ENCODE measurements around the gene EFCAB12. TPM values are rescaled to one million over a fixed set of nuclear protein-coding genes. Genes with fewer than 3 reads are reported as not detected.

EFCAB12 gene
- total RNA-seq, 1 experiment from 2014 or later = 2.2 TPM

- no peaks in the 10 kb centered on the region for H3K9me3 ChIP-seq (ENCODE audit: insufficient read depth, low read depth)
- H3K27ac ChIP-seq = no peak overlapping the region
- POLR2A ChIA-PET (ENCODE audit: unreplicated experiment) = interaction anchor here (0.5 to 0.9 kb wide), 6 partner anchors 9 to 711 kb away, joined by 3 to 5 read pairs (median 3); no protein-coding TSS in a partner anchor
- peaks cover 9% of the 10 kb centered on the region for H3K36me3 ChIP-seq (ENCODE audit: low read depth)
- H2AFZ ChIP-seq = no peak overlapping the region
- H3K27me3 ChIP-seq (ENCODE audit: insufficient read depth, low read depth) = no peaks in the 10 kb centered on the region
- no peak for TF ChIP-seq EZH2 (IDR thresholded peaks at IDR 0.05; ENCODE audit: low read depth)
- peak; percentile 85 for TF ChIP-seq CTCF (conservative IDR thresholded peaks at IDR 0.05)
- H3K4me2 ChIP-seq = no peak overlapping the region
- CTCF ChIA-PET = interaction anchor here (0.7 to 1.4 kb wide), 16 partner anchors 12 to 510 kb away, joined by 3 to 12 read pairs (median 3); partner anchors contain the start of genes IFT122, MBD4 and TMCC1
- BruUV-seq (replicated peaks) = no TSS peak
- 0 out of 2 replicates have a peak, but pooled peaks cover 8% of the 10 kb centered on the region for H3K79me2 ChIP-seq (ENCODE audit: low read depth)
- H3K4me3 ChIP-seq = no peak overlapping the region
- H3K4me1 ChIP-seq (replicated peaks; ENCODE audit: insufficient read depth) = peaks cover 6% of the 10 kb centered on the region
- no peaks in the 10 kb centered on the region for H4K20me1 ChIP-seq (ENCODE audit: insufficient read depth)
- H3F3A ChIP-seq (ENCODE audit: insufficient read depth, low read depth) = peaks cover 11% of the 10 kb centered on the region
- intact Hi-C loops (cut with micrococcal nuclease; ENCODE audit: unreplicated experiment) = loop anchor here (1.0 to 2.0 kb wide), 5 partner anchors 57 to 551 kb away; partner anchors contain the start of gene IFT122
- H3K9me2 ChIP-seq (ENCODE audit: insufficient read depth) = no peaks in the 10 kb centered on the region
- DNase-seq = peak; percentile 49 to 66
These were observed 45.1 kb downstream of the EFCAB12 start for GRCh38 chr3:129383292-129383860.

- Histone ChIP-seq H3K4me2 (no peak overlapping the region), H3K4me3 (no peak overlapping the region), H4K20me1 (ENCODE audit: insufficient read depth) (no peaks in the 10 kb centered on the region), H3F3A (ENCODE audit: insufficient read depth, low read depth) (peaks cover 1% of the 10 kb centered on the region; the same call in 1 of the 2 replicates), H2AFZ (no peak overlapping the region), H3K79me2 (ENCODE audit: low read depth) (0 out of 2 replicates have a peak, but pooled peaks cover under 1% of the 10 kb centered on the region), H3K9me3 (ENCODE audit: insufficient read depth, low read depth) (no peaks in the 10 kb centered on the region), H3K9me2 (ENCODE audit: insufficient read depth) (no peaks in the 10 kb centered on the region), H3K4me1 (replicated peaks; ENCODE audit: insufficient read depth) (no peaks in the 10 kb centered on the region), H3K36me3 (ENCODE audit: low read depth) (peaks cover 7% of the 10 kb centered on the region), H3K27ac (no peak overlapping the region), H3K27me3 (ENCODE audit: insufficient read depth, low read depth) (no peaks in the 10 kb centered on the region)
- no TSS peak for BruUV-seq (replicated peaks)
- no peak for DNase-seq
- TF ChIP-seq CTCF (conservative IDR thresholded peaks at IDR 0.05) (no peak), EZH2 (IDR thresholded peaks at IDR 0.05; ENCODE audit: low read depth) (no peak)
- ChIA-PET POLR2A (ENCODE audit: unreplicated experiment) (no interaction called here), CTCF (no interaction called here)
- intact Hi-C loops (cut with micrococcal nuclease; ENCODE audit: unreplicated experiment) = loop anchor here (2.0 kb wide), 2 partner anchors 58 to 102 kb away; partner anchors contain the start of gene IFT122
These were observed 46.1 kb downstream of the EFCAB12 start for GRCh38 chr3:129382366-129382765.

- DNase-seq = no peak
- ChIA-PET POLR2A (ENCODE audit: unreplicated experiment) (interaction anchor here (0.7 kb wide), 1 partner anchor 347 kb away, joined by 3 read pairs; no protein-coding TSS in a partner anchor), CTCF (no interaction called here)
- no peaks in the 10 kb centered on the region for H4K20me1 ChIP-seq (ENCODE audit: insufficient read depth)
- no peak overlapping the region for H3K4me2 ChIP-seq
- H3K4me3 ChIP-seq = no peak overlapping the region
- no peaks in the 10 kb centered on the region for H3K9me3 ChIP-seq (ENCODE audit: insufficient read depth, low read depth)
- no peaks in the 10 kb centered on the region for H3K9me2 ChIP-seq (ENCODE audit: insufficient read depth)
- no peaks in the 10 kb centered on the region for H3K36me3 ChIP-seq (ENCODE audit: low read depth)
- BruUV-seq (replicated peaks) = no TSS peak
- H2AFZ ChIP-seq = no peak overlapping the region
- no peak overlapping the region for H3K27ac ChIP-seq
- H3K27me3 ChIP-seq (ENCODE audit: insufficient read depth, low read depth) = no peaks in the 10 kb centered on the region
- TF ChIP-seq CTCF (conservative IDR thresholded peaks at IDR 0.05) = no peak
- no peak for TF ChIP-seq EZH2 (IDR thresholded peaks at IDR 0.05; ENCODE audit: low read depth)
- H3F3A ChIP-seq (ENCODE audit: insufficient read depth, low read depth) = no peaks in the 10 kb centered on the region
- H3K4me1 ChIP-seq (replicated peaks; ENCODE audit: insufficient read depth) = no peaks in the 10 kb centered on the region
- H3K79me2 ChIP-seq (ENCODE audit: low read depth) = no peaks in the 10 kb centered on the region
- intact Hi-C loops (cut with micrococcal nuclease; ENCODE audit: unreplicated experiment) = no loop called here
These were observed 48.7 kb downstream of the EFCAB12 start for GRCh38 chr3:129379582-129380358.
